WTC11 (cell line): ENCODE data around the gene CYP27C1.

Experiments used
- FOXP1 ChIP-seq: sonication (generic); formaldehyde crosslinking; IDR thresholded peaks from 2 replicates; pipeline ENCODE4 v1.8.0; 2022; ENCODE audit warnings: missing genetic modification reagents, mild to moderate bottlenecking, moderate library complexity, borderline replicate concordance
- NFE2L1 ChIP-seq: sonication (generic); formaldehyde crosslinking; IDR thresholded peaks from 2 replicates; pipeline ENCODE4 v1.8.1; 2023; ENCODE audit warnings: missing genetic modification reagents
- ZNF232 ChIP-seq: sonication (generic); formaldehyde crosslinking; IDR thresholded peaks from 2 replicates; pipeline ENCODE4 v1.8.0; 2022; ENCODE audit warnings: mild to moderate bottlenecking, missing genetic modification reagents
- ZNF416 ChIP-seq: fragments of 250-450 bp; sonication (Bioruptor Pico); IDR thresholded peaks from 2 replicates; pipeline ENCODE4 v1.9.0; 2021; ENCODE audit warnings: mild to moderate bottlenecking, inconsistent platforms
- TF ChIP-seq, protein P1 (sequence below): fragments of 200-600 bp; IDR thresholded peaks from 2 replicates; pipeline ENCODE4 v1.8.0; 2022; ENCODE audit warnings: antibody characterized with exemption
- TF ChIP-seq, protein P2 (sequence below): sonication (generic); formaldehyde crosslinking; IDR thresholded peaks from 2 replicates; pipeline ENCODE4 v1.8.1; 2022; ENCODE audit warnings: low read depth, missing genetic modification reagents, borderline replicate concordance
- TF ChIP-seq, protein P3 (sequence below): sonication (generic); formaldehyde crosslinking; IDR thresholded peaks from 2 replicates; pipeline ENCODE4 v1.8.1; 2023; ENCODE audit warnings: mild to moderate bottlenecking, missing genetic modification reagents
- TF ChIP-seq, protein P4 (sequence below): sonication (generic); formaldehyde crosslinking; IDR thresholded peaks from 2 replicates; pipeline ENCODE4 v1.8.0; 2022; ENCODE audit warnings: mild to moderate bottlenecking, missing genetic modification reagents

DNA sequence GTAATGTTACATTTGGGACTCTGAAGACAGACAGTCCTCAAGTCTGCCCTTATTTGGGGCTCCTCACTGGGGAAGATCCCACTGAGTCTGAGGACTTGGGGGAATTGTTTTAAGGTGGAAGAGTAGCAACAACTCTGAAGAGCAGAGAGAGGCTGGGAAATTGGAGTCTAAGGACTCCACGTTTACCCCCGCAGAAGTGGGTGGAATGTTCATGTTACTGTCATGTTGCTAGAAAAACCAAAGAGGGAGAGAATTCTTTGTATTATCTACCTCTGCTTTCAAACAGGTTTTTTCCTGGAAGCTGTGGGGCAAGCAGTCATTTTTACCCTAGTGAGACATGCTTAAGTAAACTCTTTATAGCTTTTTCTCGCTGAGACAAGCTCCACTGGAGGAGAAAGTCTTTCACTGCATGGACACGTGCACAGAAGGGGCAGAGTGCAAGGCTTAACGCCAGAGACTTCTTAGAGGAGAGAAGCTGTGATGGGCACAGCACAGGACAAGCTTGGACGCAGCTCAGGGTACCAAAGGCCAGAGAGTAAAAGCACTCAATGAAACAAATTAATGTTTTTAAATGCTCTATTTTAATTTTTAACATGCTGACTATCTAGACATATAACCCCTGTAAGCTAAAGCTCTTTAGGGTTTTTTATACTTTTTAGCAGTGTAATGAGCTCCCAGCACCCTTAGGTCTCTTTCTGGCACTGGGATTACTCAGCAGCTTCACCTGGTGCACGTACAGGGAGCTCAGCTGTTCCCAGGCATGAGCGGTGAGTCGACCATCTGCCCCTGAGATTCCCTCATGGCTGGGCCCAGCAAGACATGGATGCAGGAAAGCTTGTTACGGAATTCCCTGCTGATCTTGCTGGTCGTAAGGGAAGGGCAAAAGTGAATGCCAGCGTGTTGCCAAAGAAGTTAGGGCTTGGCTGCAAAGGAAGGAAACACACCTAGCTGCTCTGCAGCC lies 58.6 kb downstream of the CYP27C1 start:
- TF ChIP-seq ZNF416 (CRISPR knock-in tag) = no peak
- TF ChIP-seq FOXP1 = no peak
- TF ChIP-seq, protein P1, sequence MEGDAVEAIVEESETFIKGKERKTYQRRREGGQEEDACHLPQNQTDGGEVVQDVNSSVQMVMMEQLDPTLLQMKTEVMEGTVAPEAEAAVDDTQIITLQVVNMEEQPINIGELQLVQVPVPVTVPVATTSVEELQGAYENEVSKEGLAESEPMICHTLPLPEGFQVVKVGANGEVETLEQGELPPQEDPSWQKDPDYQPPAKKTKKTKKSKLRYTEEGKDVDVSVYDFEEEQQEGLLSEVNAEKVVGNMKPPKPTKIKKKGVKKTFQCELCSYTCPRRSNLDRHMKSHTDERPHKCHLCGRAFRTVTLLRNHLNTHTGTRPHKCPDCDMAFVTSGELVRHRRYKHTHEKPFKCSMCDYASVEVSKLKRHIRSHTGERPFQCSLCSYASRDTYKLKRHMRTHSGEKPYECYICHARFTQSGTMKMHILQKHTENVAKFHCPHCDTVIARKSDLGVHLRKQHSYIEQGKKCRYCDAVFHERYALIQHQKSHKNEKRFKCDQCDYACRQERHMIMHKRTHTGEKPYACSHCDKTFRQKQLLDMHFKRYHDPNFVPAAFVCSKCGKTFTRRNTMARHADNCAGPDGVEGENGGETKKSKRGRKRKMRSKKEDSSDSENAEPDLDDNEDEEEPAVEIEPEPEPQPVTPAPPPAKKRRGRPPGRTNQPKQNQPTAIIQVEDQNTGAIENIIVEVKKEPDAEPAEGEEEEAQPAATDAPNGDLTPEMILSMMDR = no peak
- TF ChIP-seq, protein P2, sequence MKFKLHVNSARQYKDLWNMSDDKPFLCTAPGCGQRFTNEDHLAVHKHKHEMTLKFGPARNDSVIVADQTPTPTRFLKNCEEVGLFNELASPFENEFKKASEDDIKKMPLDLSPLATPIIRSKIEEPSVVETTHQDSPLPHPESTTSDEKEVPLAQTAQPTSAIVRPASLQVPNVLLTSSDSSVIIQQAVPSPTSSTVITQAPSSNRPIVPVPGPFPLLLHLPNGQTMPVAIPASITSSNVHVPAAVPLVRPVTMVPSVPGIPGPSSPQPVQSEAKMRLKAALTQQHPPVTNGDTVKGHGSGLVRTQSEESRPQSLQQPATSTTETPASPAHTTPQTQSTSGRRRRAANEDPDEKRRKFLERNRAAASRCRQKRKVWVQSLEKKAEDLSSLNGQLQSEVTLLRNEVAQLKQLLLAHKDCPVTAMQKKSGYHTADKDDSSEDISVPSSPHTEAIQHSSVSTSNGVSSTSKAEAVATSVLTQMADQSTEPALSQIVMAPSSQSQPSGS (CRISPR knock-in tag) = no peak
- no peak for TF ChIP-seq ZNF232 (CRISPR knock-in tag)
- TF ChIP-seq, protein P3, sequence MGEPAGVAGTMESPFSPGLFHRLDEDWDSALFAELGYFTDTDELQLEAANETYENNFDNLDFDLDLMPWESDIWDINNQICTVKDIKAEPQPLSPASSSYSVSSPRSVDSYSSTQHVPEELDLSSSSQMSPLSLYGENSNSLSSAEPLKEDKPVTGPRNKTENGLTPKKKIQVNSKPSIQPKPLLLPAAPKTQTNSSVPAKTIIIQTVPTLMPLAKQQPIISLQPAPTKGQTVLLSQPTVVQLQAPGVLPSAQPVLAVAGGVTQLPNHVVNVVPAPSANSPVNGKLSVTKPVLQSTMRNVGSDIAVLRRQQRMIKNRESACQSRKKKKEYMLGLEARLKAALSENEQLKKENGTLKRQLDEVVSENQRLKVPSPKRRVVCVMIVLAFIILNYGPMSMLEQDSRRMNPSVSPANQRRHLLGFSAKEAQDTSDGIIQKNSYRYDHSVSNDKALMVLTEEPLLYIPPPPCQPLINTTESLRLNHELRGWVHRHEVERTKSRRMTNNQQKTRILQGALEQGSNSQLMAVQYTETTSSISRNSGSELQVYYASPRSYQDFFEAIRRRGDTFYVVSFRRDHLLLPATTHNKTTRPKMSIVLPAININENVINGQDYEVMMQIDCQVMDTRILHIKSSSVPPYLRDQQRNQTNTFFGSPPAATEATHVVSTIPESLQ = no peak
- TF ChIP-seq NFE2L1 = no peak
- TF ChIP-seq, protein P4, sequence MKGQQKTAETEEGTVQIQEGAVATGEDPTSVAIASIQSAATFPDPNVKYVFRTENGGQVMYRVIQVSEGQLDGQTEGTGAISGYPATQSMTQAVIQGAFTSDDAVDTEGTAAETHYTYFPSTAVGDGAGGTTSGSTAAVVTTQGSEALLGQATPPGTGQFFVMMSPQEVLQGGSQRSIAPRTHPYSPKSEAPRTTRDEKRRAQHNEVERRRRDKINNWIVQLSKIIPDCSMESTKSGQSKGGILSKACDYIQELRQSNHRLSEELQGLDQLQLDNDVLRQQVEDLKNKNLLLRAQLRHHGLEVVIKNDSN (CRISPR knock-in tag) = no peak
